Lower leg skin (tissue), 4 donors: ENCODE results near the gene SPI1. TPM values are rescaled to one million over a fixed set of nuclear protein-coding genes. Genes with fewer than 3 reads are reported as not detected.

Experiments used
- DNase-seq, 2 donors: peaks; one replicate each; pipeline ENCODE4 v3.0.0-alpha.2; 2019; ENCODE audit warnings: low spot score in 2 of 2
- H3K4me3 ChIP-seq: fragments of 200-600 bp; sonication (generic); 2 replicates; pipeline ENCODE4 v1.5.1; 2017; ENCODE audit warnings: mild to moderate bottlenecking, low read depth; ENCODE audit not compliant: poor library complexity, severe bottlenecking
- POLR2A ChIP-seq, 2 donors: fragments of 450-650 bp; IDR thresholded peaks; one replicate each; pipeline ENCODE4 v1.6.1; 2016 to 2017; ENCODE audit warnings: antibody characterized with exemption in 2 of 2, mild to moderate bottlenecking in 1 of 2, moderate library complexity in 1 of 2
- WGBS, 2 donors: methylation state at CpG; one replicate each; pipeline ENCODE4 v1.1.5; 2018; 5-methylcytosine and 5-hydroxymethylcytosine counted together
- intact Hi-C: fragments of 100-400 bp; cut with DNase I; formaldehyde crosslinking; loops from one replicate; pipeline ENCODE4 v1.15.0; 2023; ENCODE audit warnings: low total_unique reads
- total RNA-seq, 4 donors: library from RNA; depleted of rRNA; stranded (reverse); fragments of >200 nt; gene quantifications; one replicate each; pipeline ENCODE4 v1.1.0, GENCODE V29; 2016
- TF ChIP-seq, protein P1 (sequence below), 3 donors: fragments of 450-650 bp; IDR thresholded peaks; one replicate each; pipeline ENCODE4 v1.5.1; 2016; ENCODE audit warnings: antibody characterized with exemption in 3 of 3, mild to moderate bottlenecking in 3 of 3, moderate library complexity in 2 of 3

The SPI1 gene
- total RNA-seq, 4 donors from 2014 or later = 7.7 to 13.4 (median 10.6) TPM

DNA sequence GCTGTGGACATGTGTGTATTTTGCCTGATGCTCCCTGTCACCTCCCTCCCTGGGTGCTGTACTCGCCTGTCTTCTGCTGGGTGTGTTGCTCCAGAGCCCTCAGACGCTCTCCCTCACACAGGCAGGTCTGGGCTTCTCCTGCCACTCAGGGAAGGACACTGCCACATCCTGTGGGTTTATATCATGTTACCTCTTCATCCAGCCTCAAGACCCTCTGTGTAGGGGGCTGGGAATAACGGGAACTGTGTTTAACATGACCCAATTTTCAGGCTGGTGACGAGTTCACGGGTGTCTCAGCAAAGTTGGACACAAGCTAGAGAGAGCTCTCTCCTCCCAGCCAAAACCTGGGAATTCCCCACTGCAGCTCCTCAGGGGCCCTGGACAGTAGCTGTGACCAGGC lies 50.4 kb downstream of the SPI1 start:
- intact Hi-C loops = no loop called here
- no peak for DNase-seq
- no peak overlapping the region for H3K4me3 ChIP-seq
- no peak for TF ChIP-seq POLR2A (IDR thresholded peaks at IDR 0.05)
- TF ChIP-seq, protein P1, sequence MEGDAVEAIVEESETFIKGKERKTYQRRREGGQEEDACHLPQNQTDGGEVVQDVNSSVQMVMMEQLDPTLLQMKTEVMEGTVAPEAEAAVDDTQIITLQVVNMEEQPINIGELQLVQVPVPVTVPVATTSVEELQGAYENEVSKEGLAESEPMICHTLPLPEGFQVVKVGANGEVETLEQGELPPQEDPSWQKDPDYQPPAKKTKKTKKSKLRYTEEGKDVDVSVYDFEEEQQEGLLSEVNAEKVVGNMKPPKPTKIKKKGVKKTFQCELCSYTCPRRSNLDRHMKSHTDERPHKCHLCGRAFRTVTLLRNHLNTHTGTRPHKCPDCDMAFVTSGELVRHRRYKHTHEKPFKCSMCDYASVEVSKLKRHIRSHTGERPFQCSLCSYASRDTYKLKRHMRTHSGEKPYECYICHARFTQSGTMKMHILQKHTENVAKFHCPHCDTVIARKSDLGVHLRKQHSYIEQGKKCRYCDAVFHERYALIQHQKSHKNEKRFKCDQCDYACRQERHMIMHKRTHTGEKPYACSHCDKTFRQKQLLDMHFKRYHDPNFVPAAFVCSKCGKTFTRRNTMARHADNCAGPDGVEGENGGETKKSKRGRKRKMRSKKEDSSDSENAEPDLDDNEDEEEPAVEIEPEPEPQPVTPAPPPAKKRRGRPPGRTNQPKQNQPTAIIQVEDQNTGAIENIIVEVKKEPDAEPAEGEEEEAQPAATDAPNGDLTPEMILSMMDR (IDR thresholded peaks at IDR 0.05) = no peak
- 86 to 91% methylated on average over 5 of the region's 5 CpGs for WGBS, 2 donors

DNA sequence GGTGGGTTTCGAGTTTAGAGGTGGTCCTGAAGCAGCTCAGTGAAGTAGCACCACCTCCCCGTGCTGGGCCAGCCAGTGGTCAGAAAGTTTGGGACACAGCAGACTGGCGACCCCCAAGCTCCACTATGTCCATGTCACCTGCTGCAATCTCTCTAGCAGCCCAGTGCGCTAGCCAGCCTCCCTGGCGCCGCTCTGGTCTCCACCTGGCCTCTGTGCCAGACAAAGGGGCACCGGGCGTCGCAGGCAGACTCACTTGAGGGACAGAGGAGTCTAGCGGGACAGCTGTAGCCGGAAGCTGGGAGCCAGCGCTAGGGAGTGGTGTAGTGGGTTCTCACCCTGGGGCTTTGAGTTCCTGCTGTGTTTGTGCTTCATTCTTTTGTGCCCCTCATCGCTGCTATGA lies 51.3 kb downstream of the SPI1 start:
- intact Hi-C loops = no loop called here
- H3K4me3 ChIP-seq = no peak overlapping the region
- 89 to 90% methylated on average over 13 of the region's 13 CpGs for WGBS, 2 donors
- DNase-seq = no peak
- TF ChIP-seq, protein P1 (IDR thresholded peaks at IDR 0.05) = no peak
- no peak for TF ChIP-seq POLR2A (IDR thresholded peaks at IDR 0.05)

DNA sequence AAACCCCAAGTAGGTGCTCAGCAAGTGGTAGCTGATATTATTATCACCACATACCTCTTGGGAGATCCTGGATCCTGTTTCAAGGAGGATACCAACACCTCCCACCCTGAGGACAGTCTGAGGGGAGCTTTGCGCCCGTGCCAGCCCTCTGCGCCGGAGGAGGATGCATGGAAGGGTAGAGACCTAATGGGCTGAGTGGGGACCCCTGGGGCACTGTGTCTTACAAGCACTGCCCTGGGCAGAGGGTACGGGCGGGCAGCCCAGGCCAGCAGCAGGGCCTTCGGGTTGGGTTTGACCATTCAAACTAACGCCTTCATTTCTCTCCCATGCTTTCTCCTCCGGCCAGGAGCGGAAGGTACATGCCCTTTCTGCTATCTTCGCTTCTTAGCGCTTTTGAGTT lies 52.1 kb downstream of the SPI1 start:
- intact Hi-C loops = no loop called here
- 87 to 91% methylated on average over 12 of the region's 12 CpGs for WGBS, 2 donors
- no peak for DNase-seq
- TF ChIP-seq, protein P1 (IDR thresholded peaks at IDR 0.05) = no peak
- TF ChIP-seq POLR2A (IDR thresholded peaks at IDR 0.05) = no peak
- H3K4me3 ChIP-seq = no peak overlapping the region

DNA sequence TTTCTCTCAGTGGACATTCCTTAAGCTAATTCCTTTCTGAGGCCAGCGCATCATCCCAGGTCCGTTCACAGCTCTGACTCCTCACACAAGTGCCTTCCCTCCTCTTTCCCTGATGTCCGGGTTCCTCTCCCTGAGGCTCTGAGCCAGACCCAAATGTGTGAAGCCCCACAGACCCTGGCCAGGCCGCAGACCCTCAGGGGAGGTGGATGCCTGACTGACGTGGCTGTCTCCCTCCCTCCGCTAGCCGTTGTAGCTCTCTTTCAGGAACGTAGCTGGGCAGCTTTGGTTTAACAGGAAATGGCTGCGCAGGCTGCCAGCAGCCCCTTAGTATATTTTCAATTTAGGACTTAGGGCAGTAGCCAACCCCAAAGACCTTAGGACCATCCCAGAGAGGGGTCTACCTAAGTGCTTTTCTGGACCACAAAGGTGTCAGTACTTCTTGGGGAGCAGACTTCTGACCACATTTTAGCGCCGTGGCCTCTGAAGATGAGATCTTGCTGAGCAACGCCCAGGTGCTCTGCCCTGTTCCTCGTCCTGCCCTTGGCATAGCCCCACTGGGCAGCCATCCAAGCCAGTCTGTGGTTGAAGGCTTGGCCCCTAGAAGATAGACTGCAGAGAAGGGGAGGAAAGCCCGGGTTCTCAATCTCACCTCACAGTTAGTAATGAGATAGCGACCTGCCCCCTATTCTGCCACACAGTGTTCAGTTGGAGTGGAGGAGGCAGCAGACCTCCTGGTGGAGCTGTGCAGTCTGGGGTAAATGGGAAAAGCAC lies 52.9 kb downstream of the SPI1 start:
- DNase-seq = no peak

DNA sequence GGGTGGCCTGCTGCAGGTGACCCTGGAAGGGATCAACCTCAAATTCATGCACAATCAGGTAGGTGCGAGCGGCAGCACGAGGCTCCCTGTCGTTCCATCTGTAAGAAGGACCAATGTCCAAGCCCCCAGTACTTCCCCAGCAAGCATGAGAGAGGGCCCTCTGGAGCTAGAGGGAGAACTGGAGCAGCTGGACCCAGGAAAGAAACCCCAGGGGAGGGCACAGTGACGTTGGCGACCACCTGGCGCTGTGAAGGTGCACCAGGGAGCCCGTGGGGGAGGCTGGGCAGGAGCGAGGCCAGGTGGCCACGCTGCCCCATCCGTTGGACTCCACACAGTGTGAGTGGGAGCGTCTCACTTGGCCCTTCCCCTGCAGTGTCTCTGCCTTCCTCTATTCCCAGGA lies 53.8 kb downstream of the SPI1 start:
- DNase-seq = no peak

More for the DNA sequence above, 52.9 kb downstream of the SPI1 start:
- 72 to 74% methylated on average over 15 of the region's 15 CpGs for WGBS, 2 donors
- no peak overlapping the region for H3K4me3 ChIP-seq
- intact Hi-C loops = no loop called here
- TF ChIP-seq, protein P1 (IDR thresholded peaks at IDR 0.05) = no peak
- no peak for TF ChIP-seq POLR2A (IDR thresholded peaks at IDR 0.05)

More for the DNA sequence above, 53.8 kb downstream of the SPI1 start:
- 91% methylated on average over 12 of the region's 12 CpGs for WGBS, 2 donors
- TF ChIP-seq, protein P1 (IDR thresholded peaks at IDR 0.05) = no peak
- TF ChIP-seq POLR2A (IDR thresholded peaks at IDR 0.05) = no peak
- intact Hi-C loops = no loop called here
- H3K4me3 ChIP-seq = no peak overlapping the region
